ENCODE results near the gene CRYGC. TPM values are rescaled to one million over a fixed set of nuclear protein-coding genes. Genes with fewer than 3 reads are reported as not detected.
"Not testable (repeated sequence)": the region's sequence is repeated elsewhere in the genome, so short reads cannot be mapped to it uniquely, and the experiment has no call there.

Gene CRYGC
- total and polyA plus RNA-seq, 2 donors (not counting 1 experiment from before 2014, with no cell fraction given): not detected

DNA sequence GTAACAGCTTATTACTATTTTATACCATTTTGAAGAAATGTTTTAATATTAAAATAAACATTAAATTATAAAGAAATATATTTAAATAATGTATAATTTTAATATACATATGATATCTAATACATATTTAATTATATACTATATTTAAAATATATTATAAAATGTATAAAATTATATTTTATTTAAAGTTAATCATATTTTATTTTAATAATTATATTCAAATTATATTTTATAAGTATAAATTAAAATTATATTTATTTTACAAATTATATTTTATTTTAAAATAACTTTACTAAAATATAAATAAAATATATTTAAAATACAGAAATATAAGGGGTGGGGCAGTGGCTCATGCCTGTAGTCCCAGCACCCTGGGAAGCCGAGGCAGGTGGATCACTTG lies 7.4 kb downstream of the CRYGC start:
- no peaks in the 10 kb centered on the region for H4K20me1 ChIP-seq (ENCODE audit: control insufficient read depth, extremely low read depth, insufficient read depth, low read length)
- TF ChIP-seq, protein P1, sequence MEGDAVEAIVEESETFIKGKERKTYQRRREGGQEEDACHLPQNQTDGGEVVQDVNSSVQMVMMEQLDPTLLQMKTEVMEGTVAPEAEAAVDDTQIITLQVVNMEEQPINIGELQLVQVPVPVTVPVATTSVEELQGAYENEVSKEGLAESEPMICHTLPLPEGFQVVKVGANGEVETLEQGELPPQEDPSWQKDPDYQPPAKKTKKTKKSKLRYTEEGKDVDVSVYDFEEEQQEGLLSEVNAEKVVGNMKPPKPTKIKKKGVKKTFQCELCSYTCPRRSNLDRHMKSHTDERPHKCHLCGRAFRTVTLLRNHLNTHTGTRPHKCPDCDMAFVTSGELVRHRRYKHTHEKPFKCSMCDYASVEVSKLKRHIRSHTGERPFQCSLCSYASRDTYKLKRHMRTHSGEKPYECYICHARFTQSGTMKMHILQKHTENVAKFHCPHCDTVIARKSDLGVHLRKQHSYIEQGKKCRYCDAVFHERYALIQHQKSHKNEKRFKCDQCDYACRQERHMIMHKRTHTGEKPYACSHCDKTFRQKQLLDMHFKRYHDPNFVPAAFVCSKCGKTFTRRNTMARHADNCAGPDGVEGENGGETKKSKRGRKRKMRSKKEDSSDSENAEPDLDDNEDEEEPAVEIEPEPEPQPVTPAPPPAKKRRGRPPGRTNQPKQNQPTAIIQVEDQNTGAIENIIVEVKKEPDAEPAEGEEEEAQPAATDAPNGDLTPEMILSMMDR (conservative IDR thresholded peaks at IDR 0.05 in 1 of 2, IDR thresholded peaks at IDR 0.05 in 1 of 2; ENCODE audit: low read depth in 1 of 2, low read length in 2 of 2): no peak
- no peak for DNase-seq (ENCODE audit: low read depth in 2 of 2)
- H3K4me1 ChIP-seq (ENCODE audit: control insufficient read depth, extremely low read depth, insufficient read depth, low read length): no peaks in the 10 kb centered on the region
- H2AFZ ChIP-seq (ENCODE audit: low read length): no peak overlapping the region
- no peaks in the 10 kb centered on the region for H3K9me3 ChIP-seq (ENCODE audit: control insufficient read depth, insufficient read depth, low read depth, low read length)
- no peak overlapping the region for H3K4me2 ChIP-seq (ENCODE audit: extremely low read depth, insufficient read depth, low read length)
- H3K79me2 ChIP-seq (ENCODE audit: control insufficient read depth, insufficient read depth, low read length): no peaks in the 10 kb centered on the region
- no peaks in the 10 kb centered on the region for H3K27me3 ChIP-seq (ENCODE audit: control insufficient read depth, insufficient read depth, low read length)
- no peak overlapping the region for H3K27ac ChIP-seq (ENCODE audit: insufficient read depth, low read length)
- no peak overlapping the region for H3K9ac ChIP-seq (ENCODE audit: insufficient read depth, low read length)
- H3K4me3 ChIP-seq (replicated peaks in 1 of 4; ENCODE audit: control extremely low read depth in 1 of 4, insufficient read depth in 1 of 4, low read depth in 3 of 4, low read length in 4 of 4): no peak overlapping the region
- H3K36me3 ChIP-seq (ENCODE audit: control insufficient read depth, insufficient read depth, low read length): no peaks in the 10 kb centered on the region

DNA sequence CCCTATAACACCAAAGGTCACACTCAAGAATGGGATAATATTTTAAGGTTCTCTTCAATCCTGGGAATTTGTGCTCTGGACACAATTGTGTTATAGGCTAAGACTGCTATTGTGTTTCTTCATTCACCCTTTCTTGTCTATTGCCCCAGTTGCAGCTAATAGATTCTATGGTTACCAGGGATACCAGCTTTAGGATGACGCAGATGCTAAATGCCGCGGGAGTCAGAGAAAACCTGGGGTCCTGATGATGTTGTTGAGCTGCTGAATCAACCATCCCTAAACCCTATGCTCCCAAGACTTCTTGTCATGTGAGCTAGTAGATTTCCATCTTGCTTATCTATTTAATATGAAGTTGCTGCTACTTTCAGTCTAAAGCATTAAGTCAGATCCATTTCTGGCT lies 10.7 kb downstream of the CRYGC start:
- Histone ChIP-seq H4K20me1 (ENCODE audit: control insufficient read depth, extremely low read depth, insufficient read depth, low read length) (no peaks in the 10 kb centered on the region), H3K27me3 (ENCODE audit: control insufficient read depth, insufficient read depth, low read length) (no peaks in the 10 kb centered on the region), H3K4me3 (replicated peaks in 1 of 4; ENCODE audit: control extremely low read depth in 1 of 4, insufficient read depth in 1 of 4, low read depth in 3 of 4, low read length in 4 of 4) (no peak overlapping the region), H3K79me2 (ENCODE audit: control insufficient read depth, insufficient read depth, low read length) (no peaks in the 10 kb centered on the region), H3K36me3 (ENCODE audit: control insufficient read depth, insufficient read depth, low read length) (no peaks in the 10 kb centered on the region), H3K4me2 (ENCODE audit: extremely low read depth, insufficient read depth, low read length) (no peak overlapping the region), H3K9me3 (ENCODE audit: control insufficient read depth, insufficient read depth, low read depth, low read length) (no peaks in the 10 kb centered on the region), H3K9ac (ENCODE audit: insufficient read depth, low read length) (no peak overlapping the region), H3K4me1 (ENCODE audit: control insufficient read depth, extremely low read depth, insufficient read depth, low read length) (no peaks in the 10 kb centered on the region), H3K27ac (ENCODE audit: insufficient read depth, low read length) (no peak overlapping the region), H2AFZ (ENCODE audit: low read length) (no peak overlapping the region)
- DNase-seq (ENCODE audit: low read depth in 2 of 2): no peak
- no peak for TF ChIP-seq EZH2 (IDR thresholded peaks at IDR 0.05; ENCODE audit: low read length, missing control alignments)
- TF ChIP-seq, protein P1 (conservative IDR thresholded peaks at IDR 0.05 in 1 of 2, IDR thresholded peaks at IDR 0.05 in 1 of 2; ENCODE audit: low read depth in 1 of 2, low read length in 2 of 2): no peak

DNA sequence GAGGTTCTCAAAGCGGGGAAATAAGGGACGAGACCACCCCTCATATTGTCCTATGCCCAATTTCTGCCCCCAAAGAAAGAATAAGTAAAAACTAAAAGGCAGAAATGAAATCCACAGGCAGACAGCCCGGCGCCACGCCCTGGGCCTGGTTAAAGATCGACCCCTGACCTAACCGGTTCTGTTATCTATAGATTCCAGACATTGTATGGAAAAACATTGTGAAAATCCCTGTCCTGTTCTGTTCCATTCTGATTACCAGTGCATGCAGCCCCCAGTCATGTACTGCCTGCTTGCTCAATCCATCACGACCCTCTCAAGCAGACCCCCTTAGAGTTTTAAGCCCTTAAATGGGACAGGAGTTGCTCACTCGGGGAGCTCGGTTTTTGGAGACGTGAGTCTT lies 12.2 kb downstream of the CRYGC start:
- H3K27ac ChIP-seq (ENCODE audit: insufficient read depth, low read length); DNase-seq (ENCODE audit: low read depth in 2 of 2); H4K20me1 ChIP-seq (ENCODE audit: control insufficient read depth, extremely low read depth, insufficient read depth, low read length); H3K36me3 ChIP-seq (ENCODE audit: control insufficient read depth, insufficient read depth, low read length); H3K79me2 ChIP-seq (ENCODE audit: control insufficient read depth, insufficient read depth, low read length); H3K4me2 ChIP-seq (ENCODE audit: extremely low read depth, insufficient read depth, low read length); H3K9ac ChIP-seq (ENCODE audit: insufficient read depth, low read length); H3K4me3 ChIP-seq (replicated peaks in 1 of 4; ENCODE audit: control extremely low read depth in 1 of 4, insufficient read depth in 1 of 4, low read depth in 3 of 4, low read length in 4 of 4); H3K27me3 ChIP-seq (ENCODE audit: control insufficient read depth, insufficient read depth, low read length); H3K4me1 ChIP-seq (ENCODE audit: control insufficient read depth, extremely low read depth, insufficient read depth, low read length); H2AFZ ChIP-seq (ENCODE audit: low read length); H3K9me3 ChIP-seq (ENCODE audit: control insufficient read depth, insufficient read depth, low read depth, low read length): not testable (repeated sequence)

DNA sequence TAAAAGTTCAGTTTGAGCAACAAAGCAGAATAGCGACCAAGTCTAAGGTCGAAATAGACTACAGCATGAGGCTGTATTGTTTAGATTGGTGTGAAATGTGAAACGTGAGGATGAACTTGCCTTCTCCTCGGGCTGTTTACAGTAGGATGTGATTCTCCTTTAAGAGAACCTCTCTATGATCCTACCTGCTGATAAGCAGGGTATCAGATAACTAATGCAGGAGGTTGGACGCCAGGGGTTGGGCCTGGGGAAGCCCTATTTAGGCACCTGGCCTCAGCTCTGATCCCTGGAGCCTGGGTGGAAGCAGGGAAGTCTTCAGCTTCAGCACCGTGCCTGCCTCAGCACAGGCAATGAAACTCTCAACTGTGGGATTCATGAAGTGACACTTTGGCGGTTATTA lies 16.7 kb downstream of the CRYGC start:
- DNase-seq (ENCODE audit: low read depth in 2 of 2): no peak
- Histone ChIP-seq H3K36me3 (ENCODE audit: control insufficient read depth, insufficient read depth, low read length) (no peaks in the 10 kb centered on the region), H3K9ac (ENCODE audit: insufficient read depth, low read length) (no peak overlapping the region), H3K4me1 (ENCODE audit: control insufficient read depth, extremely low read depth, insufficient read depth, low read length) (no peaks in the 10 kb centered on the region), H3K9me3 (ENCODE audit: control insufficient read depth, insufficient read depth, low read depth, low read length) (no peaks in the 10 kb centered on the region), H3K27me3 (ENCODE audit: control insufficient read depth, insufficient read depth, low read length) (peaks cover 6% of the 10 kb centered on the region), H3K79me2 (ENCODE audit: control insufficient read depth, insufficient read depth, low read length) (no peaks in the 10 kb centered on the region), H3K4me2 (ENCODE audit: extremely low read depth, insufficient read depth, low read length) (no peak overlapping the region), H2AFZ (ENCODE audit: low read length) (no peak overlapping the region), H3K27ac (ENCODE audit: insufficient read depth, low read length) (no peak overlapping the region), H4K20me1 (ENCODE audit: control insufficient read depth, extremely low read depth, insufficient read depth, low read length) (no peaks in the 10 kb centered on the region), H3K4me3 (replicated peaks in 1 of 4; ENCODE audit: control extremely low read depth in 1 of 4, insufficient read depth in 1 of 4, low read depth in 3 of 4, low read length in 4 of 4) (no peak overlapping the region)
- TF ChIP-seq, protein P1 (conservative IDR thresholded peaks at IDR 0.05 in 1 of 2, IDR thresholded peaks at IDR 0.05 in 1 of 2; ENCODE audit: low read depth in 1 of 2, low read length in 2 of 2): no peak
- no peak for TF ChIP-seq EZH2 (IDR thresholded peaks at IDR 0.05; ENCODE audit: low read length, missing control alignments)

DNA sequence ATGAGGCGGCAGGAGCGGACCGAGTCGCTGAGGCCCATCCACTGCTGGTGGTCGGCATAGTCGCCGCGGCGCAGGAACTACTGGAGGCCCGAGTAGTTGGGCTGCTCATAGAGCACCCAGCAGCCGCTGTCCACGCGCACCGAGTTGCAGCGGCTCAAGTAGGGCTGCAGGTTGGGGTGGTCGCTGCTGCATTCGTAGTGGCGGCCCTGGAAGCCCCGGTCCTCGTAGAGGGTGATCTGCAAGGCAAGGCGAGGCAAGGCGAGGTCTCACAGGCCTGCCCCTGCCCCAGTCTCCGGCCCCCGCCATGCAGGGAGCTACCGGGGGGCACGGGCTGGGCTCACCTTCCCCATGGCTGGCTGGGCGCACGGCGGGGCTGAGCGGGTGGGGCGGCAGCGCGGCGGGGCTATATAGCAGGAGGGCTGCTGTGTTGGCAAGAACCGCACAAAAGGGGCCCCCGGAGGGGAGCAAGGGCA lies 17.3 kb downstream of the CRYGC start:
- not testable (repeated sequence) for H2AFZ ChIP-seq (ENCODE audit: low read length); H4K20me1 ChIP-seq (ENCODE audit: control insufficient read depth, extremely low read depth, insufficient read depth, low read length); H3K4me3 ChIP-seq (replicated peaks in 1 of 4; ENCODE audit: control extremely low read depth in 1 of 4, insufficient read depth in 1 of 4, low read depth in 3 of 4, low read length in 4 of 4); H3K9ac ChIP-seq (ENCODE audit: insufficient read depth, low read length); H3K4me2 ChIP-seq (ENCODE audit: extremely low read depth, insufficient read depth, low read length); H3K79me2 ChIP-seq (ENCODE audit: control insufficient read depth, insufficient read depth, low read length); H3K36me3 ChIP-seq (ENCODE audit: control insufficient read depth, insufficient read depth, low read length); H3K4me1 ChIP-seq (ENCODE audit: control insufficient read depth, extremely low read depth, insufficient read depth, low read length); H3K9me3 ChIP-seq (ENCODE audit: control insufficient read depth, insufficient read depth, low read depth, low read length); H3K27ac ChIP-seq (ENCODE audit: insufficient read depth, low read length); H3K27me3 ChIP-seq (ENCODE audit: control insufficient read depth, insufficient read depth, low read length); DNase-seq (ENCODE audit: low read depth in 2 of 2)

Measured in fibroblast of lung (primary cell).